NT2/D1 (cell line): Measurements from ENCODE around the gene RUNX2.

Experiments
- DNase-seq: peaks from one replicate; pipeline ENCODE4 v3.0.0-alpha.2; 2011; ENCODE audit warnings: low read depth, low spot score
- H3K27me3 ChIP-seq: 2 replicates; pipeline ENCODE4 v1.6.0; 2011; ENCODE audit warnings: mild to moderate bottlenecking; ENCODE audit not compliant: insufficient read length, insufficient read depth
- H3K36me3 ChIP-seq: 2 replicates; pipeline ENCODE4 v1.6.1; 2011; ENCODE audit warnings: mild to moderate bottlenecking, low read length, mixed read lengths; ENCODE audit not compliant: insufficient read depth, insufficient read length
- H3K4me1 ChIP-seq: 2 replicates; pipeline ENCODE4 v1.5.1; 2011; ENCODE audit not compliant: insufficient read depth, insufficient read length
- H3K4me3 ChIP-seq: 2 replicates; pipeline ENCODE4 v1.5.1; 2011; ENCODE audit warnings: low read depth; ENCODE audit not compliant: insufficient read length
- H3K9ac ChIP-seq: 2 replicates; pipeline ENCODE4 v1.6.0; 2011; ENCODE audit warnings: low read depth; ENCODE audit not compliant: insufficient read length
- H3K9me3 ChIP-seq: 2 replicates; pipeline ENCODE4 v1.5.1; 2011; ENCODE audit warnings: mild to moderate bottlenecking, low read length; ENCODE audit not compliant: insufficient read depth
- SUZ12 ChIP-seq: IDR thresholded peaks from 2 replicates; pipeline ENCODE4 v1.6.1; 2011; ENCODE audit not compliant: insufficient read length, insufficient read depth; ENCODE audit errors: extremely low read depth
- YY1 ChIP-seq: IDR thresholded peaks from 2 replicates; pipeline ENCODE4 v1.6.1; 2011; ENCODE audit not compliant: insufficient read length, insufficient read depth
- ZNF274 ChIP-seq: IDR thresholded peaks from 2 replicates; pipeline ENCODE4 v1.6.1; 2011; ENCODE audit warnings: mild to moderate bottlenecking, low read depth, low read length

Gene RUNX2

DNA sequence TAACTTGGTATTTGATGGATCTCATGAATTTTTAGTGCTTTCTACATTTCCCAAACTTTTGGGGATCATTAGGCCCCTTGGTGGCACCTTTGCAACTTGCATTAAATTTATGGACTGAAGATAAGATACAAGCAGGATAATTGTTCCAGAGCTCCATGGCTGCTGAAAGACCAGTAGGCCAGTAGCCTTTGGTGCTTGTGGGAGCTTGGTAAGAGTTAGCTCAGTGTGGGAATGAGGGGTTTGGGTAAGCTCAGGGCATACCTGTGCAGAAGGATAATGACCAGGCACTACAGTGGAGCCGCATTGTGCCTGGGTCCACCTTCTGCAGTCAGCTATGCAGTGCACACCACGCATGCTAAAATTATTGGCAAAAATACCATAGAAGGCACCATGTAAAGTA lies 290.1 kb downstream of the RUNX2 start:
- Histone ChIP-seq H3K4me1 (no peaks in the 10 kb centered on the region), H3K27me3 (no peaks in the 10 kb centered on the region), H3K36me3 (no peaks in the 10 kb centered on the region), H3K9me3 (no peaks in the 10 kb centered on the region), H3K4me3 (no peak overlapping the region), H3K9ac (no peak overlapping the region)
- TF ChIP-seq YY1 (no peak), ZNF274 (no peak)
- no peak for DNase-seq

DNA sequence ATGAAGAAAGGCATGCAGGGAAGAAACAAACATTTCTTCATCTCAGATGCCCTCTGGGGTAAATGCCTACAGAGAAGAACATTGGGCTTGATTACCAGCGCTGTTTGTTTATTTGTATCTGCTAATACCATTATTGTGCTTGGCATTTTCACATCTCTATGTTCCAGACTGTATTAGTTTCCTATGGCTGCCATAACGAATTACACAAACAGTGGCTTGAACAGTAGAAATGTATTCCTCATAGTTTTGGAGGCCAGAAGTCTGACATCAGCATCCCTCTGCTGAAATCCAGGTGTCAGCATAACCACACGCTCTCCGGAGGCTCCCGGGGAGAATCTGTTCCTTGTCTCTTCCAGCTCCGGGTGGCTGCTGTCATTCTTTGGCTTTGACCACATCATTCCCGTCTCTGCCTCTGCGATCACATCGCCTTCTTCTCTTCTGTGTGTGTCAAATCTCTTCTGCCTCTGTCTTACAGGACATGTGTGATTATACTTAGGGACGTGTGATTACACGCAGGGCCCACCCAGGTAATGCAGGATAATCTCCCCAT lies 291.2 kb downstream of the RUNX2 start:
- H3K4me1 ChIP-seq: no peaks in the 10 kb centered on the region
- H3K9ac ChIP-seq: no peak overlapping the region
- H3K4me3 ChIP-seq: no peak overlapping the region
- TF ChIP-seq SUZ12 (no peak), ZNF274 (no peak), YY1 (no peak)
- H3K27me3 ChIP-seq: no peaks in the 10 kb centered on the region
- no peaks in the 10 kb centered on the region for H3K9me3 ChIP-seq
- no peaks in the 10 kb centered on the region for H3K36me3 ChIP-seq
- no peak for DNase-seq

DNA sequence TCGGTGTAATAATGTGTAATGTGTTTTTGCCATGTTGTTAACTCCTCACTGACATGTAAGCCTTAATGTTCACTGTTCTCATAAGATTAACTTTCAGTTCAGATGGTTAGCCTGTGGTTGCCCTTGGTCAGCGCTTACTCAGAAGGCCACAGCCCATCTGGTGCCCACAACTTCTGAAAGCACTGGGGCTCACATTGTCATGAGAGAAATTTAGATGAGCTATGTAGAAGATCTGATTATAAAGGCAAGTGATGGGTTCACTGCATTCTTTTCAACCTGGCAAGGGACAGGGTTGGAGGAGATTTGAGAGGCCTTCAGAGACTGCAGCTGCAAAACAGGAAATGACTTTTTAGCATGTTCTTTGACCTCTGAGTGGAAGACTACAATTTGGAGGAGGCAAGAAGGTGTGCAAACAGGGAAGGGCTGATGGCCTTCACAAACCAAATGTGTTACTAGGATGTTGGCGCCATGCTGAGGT lies 291.9 kb downstream of the RUNX2 start:
- Histone ChIP-seq H3K27me3 (no peaks in the 10 kb centered on the region), H3K9me3 (no peaks in the 10 kb centered on the region), H3K36me3 (no peaks in the 10 kb centered on the region), H3K4me3 (no peak overlapping the region), H3K4me1 (no peaks in the 10 kb centered on the region), H3K9ac (no peak overlapping the region)
- TF ChIP-seq YY1: no peak
- no peak for TF ChIP-seq SUZ12
- no peak for TF ChIP-seq ZNF274
- DNase-seq: no peak

DNA sequence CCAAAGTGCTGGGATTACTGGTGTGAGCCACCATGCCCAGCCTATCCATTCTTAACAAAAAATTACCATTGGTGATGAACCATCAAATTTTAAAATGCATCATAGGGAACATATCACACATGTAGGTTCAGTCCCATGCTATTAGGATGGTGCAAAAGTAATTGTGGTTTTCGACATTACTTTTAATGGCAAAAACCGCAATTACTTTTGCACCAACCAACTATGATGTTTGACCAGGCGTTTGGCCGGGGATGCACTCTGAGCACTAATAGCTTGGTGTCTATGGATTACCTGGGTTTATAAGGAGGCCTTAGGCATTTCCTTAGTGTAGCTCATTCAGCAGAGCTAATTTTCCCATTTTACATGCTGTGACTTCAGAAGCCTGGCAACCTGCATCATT lies 296.1 kb downstream of the RUNX2 start:
- Histone ChIP-seq H3K4me3 (no peak overlapping the region), H3K9me3 (no peaks in the 10 kb centered on the region), H3K27me3 (no peaks in the 10 kb centered on the region), H3K9ac (no peak overlapping the region), H3K36me3 (no peaks in the 10 kb centered on the region), H3K4me1 (no peaks in the 10 kb centered on the region)
- no peak for TF ChIP-seq YY1
- no peak for TF ChIP-seq SUZ12
- TF ChIP-seq ZNF274: no peak
- no peak for DNase-seq

DNA sequence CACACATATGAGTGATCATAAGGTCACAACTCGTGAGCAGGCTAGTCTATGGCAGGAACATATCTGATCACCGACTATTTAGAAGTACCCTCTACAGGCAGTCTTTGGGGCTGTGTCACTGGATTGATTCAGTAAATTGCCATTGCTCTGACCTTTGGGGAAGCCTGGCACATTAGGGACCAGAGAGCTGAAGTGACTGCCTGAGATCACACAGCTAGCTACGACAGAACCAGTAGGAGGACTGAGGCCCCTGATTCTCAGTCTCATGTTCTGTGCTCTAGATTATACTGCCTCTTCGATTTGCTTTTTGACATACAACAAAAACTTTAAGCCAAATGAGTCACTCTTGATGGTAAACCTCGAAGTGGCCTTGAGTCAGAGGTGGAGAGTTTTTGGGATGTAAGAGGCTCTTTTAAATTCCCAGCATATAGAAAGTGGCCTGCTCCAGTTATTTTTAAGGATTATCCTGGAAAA lies 297.1 kb downstream of the RUNX2 start:
- Histone ChIP-seq H3K27me3 (no peaks in the 10 kb centered on the region), H3K9ac (no peak overlapping the region), H3K4me1 (no peaks in the 10 kb centered on the region), H3K4me3 (no peak overlapping the region), H3K36me3 (no peaks in the 10 kb centered on the region), H3K9me3 (no peaks in the 10 kb centered on the region)
- DNase-seq: no peak
- no peak for TF ChIP-seq YY1
- TF ChIP-seq ZNF274: no peak
- TF ChIP-seq SUZ12: no peak

DNA sequence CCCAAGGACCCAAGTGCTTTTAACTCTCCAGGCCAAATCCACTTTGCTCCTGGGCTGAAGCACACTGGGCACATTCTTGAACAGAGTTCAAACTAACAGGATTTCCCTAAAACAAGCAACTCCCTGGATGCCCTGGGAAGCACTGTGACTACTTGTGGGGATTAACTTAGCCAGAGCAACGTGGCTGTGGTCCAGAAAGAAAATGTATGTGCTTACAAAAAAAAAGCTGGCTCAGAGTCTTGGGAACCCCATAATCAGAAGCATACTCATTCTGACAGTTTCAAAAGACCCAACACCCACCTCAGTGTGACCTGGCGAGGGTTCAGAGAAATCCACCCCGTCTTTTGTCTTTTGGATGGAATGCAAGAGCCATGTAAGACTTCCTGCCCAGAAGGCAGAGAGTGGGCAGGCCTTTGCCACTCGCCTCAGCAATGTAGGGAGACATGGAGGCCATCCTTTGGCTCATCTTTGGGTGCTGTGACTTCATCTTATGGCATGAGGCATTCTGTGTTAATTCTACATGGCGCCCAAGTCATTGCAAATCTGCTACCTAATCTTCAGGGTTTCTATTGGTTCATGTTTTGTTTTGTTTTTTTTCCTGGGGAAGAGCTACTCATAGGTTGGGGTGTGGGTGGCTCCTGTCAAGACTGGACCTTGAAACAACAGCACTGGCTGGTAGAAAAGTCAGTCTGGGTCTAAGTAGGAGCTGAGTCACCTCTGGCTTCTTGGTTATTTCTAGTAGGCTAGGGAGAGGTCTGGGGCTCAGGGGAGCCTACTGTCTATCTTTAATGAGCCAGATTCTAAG lies 298.2 kb downstream of the RUNX2 start:
- TF ChIP-seq ZNF274 (no peak), SUZ12 (no peak), YY1 (no peak)
- Histone ChIP-seq H3K9ac (no peak overlapping the region), H3K4me1 (no peaks in the 10 kb centered on the region), H3K4me3 (no peak overlapping the region), H3K36me3 (no peaks in the 10 kb centered on the region), H3K9me3 (no peaks in the 10 kb centered on the region), H3K27me3 (no peaks in the 10 kb centered on the region)
- DNase-seq: no peak

DNA sequence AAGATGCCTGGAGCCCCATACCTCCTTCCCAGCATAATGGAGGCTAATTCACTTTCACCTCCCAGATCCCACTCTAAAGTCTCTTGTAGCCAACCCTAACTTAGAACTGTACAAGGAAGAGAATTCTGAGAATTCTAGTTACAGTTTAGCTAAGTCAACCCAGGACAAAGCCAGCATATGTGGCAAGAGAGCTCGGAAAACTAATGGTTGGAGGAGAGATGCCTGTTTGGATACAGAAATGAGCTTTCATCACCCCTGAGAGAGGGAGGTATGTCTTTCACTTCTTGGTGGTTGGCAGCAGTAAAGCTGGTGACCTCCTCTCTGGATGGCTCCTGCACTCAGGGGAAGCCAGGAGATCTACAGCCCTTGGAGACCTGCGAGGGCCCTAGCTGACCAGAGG lies 302.2 kb downstream of the RUNX2 start:
- H3K27me3 ChIP-seq: no peaks in the 10 kb centered on the region
- TF ChIP-seq YY1: no peak
- H3K36me3 ChIP-seq: no peaks in the 10 kb centered on the region
- no peak overlapping the region for H3K4me3 ChIP-seq
- H3K9me3 ChIP-seq: no peaks in the 10 kb centered on the region
- no peak overlapping the region for H3K9ac ChIP-seq
- no peak for DNase-seq
- H3K4me1 ChIP-seq: no peaks in the 10 kb centered on the region
